HG02623 (cell line): ENCODE results near the gene KCNH6.

ENCODE experiments used
- ATAC-seq: cut with Tn5 transposase; IDR thresholded peaks from one replicate; pipeline ENCODE4 v1.9.1; 2021; ENCODE audit warnings: moderate library complexity; ENCODE audit not compliant: unreplicated experiment

Gene KCNH6

GRCh38 chr17:63506627-63507026 is 16.5 kb upstream of the KCNH6 start:
- ATAC-seq = no peak

DNA sequence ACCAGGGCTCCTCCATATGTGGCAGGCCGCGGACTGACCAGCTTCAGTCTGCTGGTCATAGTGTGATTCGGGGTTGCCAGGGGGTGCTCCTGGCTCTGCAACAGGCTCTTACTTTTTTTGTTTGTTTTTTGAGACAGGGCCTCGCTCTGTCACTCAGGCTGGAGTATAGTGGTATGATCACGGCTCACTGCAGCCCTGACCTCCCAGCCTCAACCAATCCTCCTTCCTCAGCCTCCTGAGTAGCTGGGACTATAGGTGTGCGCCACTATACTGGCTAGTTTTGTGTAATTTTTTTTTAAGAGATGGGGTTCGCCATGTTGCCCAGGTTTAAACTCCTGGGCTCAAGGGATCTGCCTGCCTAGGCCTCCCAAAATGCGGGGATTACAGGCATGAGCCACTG is 11.8 kb upstream of the KCNH6 start:
- no peak for ATAC-seq

- ATAC-seq = no peak
Observed at GRCh38 chr17:63512388-63512787, 10.8 kb upstream of the KCNH6 start.

GRCh38 chr17:63512896-63513644 is 10.1 kb upstream of the KCNH6 start:
- no peak for ATAC-seq

DNA sequence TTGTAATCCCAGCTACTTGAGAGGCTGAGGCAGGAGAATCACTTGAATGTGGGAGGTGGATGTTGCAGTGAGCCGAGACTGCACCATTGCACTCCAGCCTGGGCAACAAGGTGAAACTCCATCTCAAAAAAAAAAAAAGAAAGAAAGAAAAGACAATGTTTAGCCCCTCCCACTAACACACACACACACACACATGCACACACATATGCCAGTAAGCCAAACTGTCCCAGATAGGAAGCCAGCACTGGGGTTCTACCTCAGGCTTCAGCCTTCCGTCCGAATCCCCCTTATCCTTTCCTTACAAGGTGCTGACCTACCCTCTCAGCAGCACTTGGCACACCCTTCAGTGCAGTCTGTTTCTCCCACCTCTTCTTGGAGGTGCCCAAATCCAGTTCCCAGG is 8.7 kb upstream of the KCNH6 start:
- ATAC-seq = no peak

GRCh38 chr17:63514974-63515373 is 8.2 kb upstream of the KCNH6 start:
- no peak for ATAC-seq

GRCh38 chr17:63515426-63515825 is 7.7 kb upstream of the KCNH6 start:
- ATAC-seq = no peak

DNA sequence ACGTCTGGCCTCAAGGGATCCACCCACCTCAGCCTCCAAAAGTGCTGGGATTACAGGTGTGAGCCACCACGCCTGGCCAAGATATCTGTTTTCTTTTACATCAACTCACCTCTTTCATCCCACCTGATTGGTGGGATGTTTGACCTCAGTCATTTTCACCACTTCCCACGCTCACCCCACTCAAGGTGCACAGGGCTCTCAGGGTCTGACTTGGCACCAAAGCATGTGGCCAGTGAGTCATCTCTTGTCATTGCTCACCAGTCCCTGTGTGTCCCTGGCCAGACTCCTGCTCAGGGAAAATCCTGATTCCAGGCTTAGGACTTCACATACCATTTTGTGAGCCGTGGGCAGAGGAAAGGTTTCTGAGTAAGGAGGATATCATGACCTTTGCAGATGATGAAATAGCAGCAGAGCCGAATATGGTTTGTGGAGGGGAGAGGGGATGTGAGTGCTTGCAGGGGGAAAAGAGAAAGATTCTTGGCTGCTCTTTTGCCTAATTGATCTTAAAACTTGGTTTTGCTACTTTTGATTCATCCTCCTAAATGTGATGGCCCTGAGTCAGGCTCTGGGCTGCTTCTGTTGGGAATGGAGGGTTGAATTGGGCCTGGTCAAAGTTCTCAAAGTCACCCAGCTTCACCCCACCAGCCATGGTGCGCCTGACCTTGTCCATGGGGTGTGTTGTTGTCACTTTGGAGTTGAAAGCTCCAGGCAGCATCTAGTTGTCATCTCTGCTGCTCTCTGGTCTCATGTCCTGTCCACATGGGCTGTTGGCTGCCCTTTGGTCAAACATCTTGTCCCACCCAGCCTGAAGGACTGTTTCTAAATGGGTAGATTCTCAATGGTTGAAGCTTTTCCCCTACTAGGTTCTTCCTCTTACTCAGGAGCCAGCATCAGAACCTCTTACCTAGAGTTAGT is 6.0 kb upstream of the KCNH6 start:
- no peak for ATAC-seq

- ATAC-seq = no peak
Observed at GRCh38 chr17:63517825-63518534, 5.2 kb upstream of the KCNH6 start.

DNA sequence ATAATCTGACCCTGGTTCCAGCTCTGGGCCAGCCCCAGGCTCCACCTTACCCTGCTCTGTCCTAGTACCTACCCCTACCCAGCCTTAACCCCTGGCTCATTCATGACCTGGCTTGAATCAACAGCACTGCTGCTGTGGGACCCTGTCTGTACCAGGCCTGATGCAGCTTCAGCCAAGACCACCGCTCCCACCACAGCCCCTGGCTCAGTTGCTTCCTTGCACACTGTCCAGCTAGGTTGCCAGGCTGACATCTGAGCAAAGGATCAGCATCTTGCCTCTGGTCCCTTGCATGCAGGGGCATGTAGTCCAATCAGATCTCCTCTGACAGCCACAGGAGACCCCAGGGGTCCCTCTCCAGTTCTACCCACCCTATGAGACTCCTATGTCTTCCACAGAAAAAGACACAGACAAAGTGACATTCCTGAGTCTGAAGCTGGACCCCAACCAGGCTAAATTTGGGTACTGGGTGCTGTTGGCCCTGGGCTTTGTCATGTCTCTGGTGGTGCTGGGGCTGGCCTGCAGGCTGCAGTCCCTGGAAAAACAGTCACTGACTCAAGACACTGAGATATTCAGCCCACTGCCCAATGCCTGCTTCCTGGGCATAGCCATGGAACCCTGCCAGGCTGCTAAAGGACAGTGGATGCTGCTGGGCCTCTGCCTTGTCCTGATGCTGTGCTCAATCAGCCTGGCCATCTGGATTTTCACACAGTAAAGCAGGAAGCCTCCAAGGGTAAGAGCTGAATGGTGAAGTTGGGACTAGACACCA is 3.9 kb upstream of the KCNH6 start:
- no peak for ATAC-seq

DNA sequence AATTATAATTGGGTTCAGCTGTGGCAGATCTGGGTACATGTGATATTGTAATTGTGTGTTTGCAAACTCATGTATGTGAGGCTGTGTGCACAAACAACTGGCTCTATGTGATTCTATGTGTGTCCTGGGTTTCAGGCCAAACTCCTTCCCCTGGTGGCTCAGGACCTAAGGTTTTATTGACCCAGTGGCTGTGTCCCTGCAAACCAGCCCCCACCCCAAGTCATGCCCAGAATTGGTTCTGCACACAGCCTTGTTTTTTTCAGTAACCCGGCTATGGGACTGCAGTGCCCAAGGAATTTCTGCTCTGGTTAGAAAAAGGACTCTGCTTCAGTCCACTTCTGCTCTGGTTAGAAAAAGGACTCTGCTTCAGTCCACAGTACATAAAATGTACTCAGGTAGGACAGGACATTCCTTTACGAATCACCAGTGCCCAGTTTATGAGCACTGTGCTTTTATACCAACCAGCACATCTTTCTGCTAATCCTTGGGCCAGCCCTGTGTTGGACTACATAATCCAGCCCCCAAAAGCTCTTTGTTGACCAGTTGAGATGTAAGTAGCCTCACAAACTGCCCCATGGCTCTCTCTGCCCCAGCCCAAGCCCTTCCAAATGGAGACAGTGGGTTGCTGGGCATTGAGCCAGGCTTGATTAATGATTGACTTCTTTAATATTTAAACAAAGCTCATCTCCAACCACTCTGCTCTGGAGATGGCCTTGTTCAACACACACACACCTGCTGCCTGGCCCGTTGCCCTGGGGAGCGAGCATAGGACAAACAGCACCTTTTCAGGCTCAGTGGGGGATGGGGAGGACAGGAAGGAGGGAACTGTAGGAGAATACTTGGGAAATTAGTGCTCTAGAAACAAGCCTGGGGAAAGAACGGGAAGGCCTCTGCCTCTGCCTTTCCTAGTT is 2.9 kb upstream of the KCNH6 start:
- no peak for ATAC-seq

DNA sequence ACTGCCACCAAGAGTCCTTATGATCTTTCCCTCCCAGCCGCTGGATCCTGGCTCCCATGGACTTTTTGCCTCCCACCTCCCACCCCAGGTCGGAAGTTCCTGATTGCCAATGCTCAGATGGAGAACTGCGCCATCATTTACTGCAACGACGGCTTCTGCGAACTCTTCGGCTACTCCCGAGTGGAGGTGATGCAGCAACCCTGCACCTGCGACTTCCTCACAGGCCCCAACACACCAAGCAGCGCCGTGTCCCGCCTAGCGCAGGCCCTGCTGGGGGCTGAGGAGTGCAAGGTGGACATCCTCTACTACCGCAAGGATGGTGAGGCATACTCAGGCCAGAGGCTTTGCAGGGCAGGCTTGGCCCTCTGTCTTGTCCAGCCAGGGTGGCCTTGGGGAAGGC is 893 bp downstream of the KCNH6 start:
- ATAC-seq = no peak

GRCh38 chr17:63525190-63525946 is 2.2 kb downstream of the KCNH6 start:
- no peak for ATAC-seq

DNA sequence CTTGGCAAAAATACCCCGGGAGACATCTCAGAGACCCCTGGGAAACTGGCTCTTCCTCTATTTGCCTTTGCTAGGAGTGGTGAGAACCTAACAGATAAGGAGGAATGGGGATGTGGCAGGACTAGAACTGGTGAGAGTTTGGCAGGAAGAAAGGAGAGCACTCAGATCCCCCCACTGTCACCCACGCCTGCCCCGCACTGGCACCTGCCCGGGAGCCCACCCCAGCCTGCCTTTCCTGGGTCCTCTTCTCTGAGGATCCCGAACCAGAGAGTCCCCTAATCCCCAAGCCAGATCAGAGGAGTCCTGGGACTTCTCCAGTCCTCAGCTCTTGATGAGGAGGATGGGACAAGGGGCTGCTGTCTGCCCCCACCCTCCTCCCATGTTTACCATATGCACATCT is 3.7 kb downstream of the KCNH6 start:
- no peak for ATAC-seq

GRCh38 chr17:63528183-63528582 is 5.0 kb downstream of the KCNH6 start:
- no peak for ATAC-seq

DNA sequence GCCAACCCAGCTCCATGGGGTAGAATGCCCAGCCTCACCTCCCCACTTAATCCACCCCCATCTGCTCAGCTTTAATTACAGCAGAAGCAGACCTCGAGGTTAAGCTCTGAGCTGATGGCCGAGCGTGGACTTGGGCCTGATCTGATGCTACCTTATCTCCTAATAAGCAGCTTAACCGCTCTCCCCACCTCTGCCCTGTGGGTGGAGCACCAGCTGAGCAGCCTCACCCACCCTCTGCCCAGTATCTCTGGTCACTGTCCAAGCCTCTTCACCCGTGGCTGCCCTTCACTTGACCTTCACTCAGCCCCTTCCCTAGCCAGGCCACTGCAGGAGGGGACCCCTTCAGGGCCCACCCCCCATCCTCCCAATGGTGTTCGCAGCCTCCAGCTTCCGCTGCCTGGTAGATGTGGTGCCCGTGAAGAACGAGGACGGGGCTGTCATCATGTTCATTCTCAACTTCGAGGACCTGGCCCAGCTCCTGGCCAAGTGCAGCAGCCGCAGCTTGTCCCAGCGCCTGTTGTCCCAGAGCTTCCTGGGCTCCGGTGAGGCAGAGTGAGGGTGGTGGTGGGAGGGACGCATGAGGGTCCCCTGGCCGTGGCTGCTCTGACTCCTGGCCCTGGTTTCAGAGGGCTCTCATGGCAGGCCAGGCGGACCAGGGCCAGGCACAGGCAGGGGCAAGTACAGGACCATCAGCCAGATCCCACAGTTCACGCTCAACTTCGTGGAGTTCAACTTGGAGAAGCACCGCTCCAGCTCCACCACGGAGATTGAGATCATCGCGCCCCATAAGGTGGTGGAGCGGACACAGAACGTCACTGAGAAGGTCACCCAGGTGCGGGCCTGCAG is 6.8 kb downstream of the KCNH6 start:
- no peak for ATAC-seq

DNA sequence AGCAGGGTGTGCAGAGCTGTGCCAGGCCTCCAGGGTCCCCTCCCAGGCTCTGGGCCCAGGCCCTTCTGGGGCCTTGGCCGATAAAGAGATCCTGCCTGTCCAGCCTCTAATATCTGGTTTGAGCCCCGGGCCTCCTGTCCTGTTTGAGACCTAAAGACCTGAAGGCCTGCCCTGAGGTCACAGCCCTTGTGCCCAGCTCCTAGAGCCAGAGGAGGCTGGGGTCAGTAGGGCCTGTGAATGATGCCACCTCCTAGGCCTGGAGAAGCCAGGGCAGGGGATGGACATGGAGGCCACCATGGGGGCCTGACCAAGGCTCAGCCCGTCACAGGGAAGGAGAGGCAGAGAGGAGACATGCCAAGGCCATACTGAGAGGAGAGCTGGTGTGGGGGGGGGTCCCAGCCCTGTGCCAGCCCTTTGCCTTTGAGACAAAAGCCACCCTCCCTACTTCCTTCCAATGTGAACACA is 7.4 kb downstream of the KCNH6 start:
- ATAC-seq = no peak
